GM21529 (cell line): ENCODE data around the gene FAM47C.
"Not testable (repeated sequence)": the region's sequence is repeated elsewhere in the genome, so short reads cannot be mapped to it uniquely, and the experiment has no call there.

ENCODE experiments used
- ATAC-seq: cut with Tn5 transposase; IDR thresholded peaks from one replicate; pipeline ENCODE4 v1.9.1; 2021; ENCODE audit not compliant: unreplicated experiment

The FAM47C gene

DNA sequence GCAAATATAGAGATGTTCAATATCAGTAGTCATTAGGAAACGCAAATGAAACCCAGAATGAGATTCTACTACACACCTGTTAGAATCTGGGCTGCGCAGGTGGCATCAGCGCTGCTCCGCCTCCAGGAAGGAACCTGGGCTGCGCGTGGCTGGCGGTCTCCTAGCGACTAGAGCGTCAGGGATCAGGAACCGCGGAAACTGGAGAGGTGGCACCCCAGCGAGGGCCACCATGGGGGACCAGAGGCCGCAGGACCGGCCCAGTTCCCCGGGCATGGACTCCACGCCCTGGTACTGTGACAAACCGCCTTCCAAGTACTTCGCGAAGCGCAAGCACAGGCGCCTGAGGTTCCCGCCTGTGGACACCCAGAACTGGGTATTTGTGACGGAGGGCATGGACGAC, at the start of gene FAM47C:
FAM47C (plus strand) TSS at position 185 of the 400 bp plus-strand sequence; CDS start at position 230, 45 bp downstream.
- ATAC-seq, result not testable (repeated sequence)

DNA sequence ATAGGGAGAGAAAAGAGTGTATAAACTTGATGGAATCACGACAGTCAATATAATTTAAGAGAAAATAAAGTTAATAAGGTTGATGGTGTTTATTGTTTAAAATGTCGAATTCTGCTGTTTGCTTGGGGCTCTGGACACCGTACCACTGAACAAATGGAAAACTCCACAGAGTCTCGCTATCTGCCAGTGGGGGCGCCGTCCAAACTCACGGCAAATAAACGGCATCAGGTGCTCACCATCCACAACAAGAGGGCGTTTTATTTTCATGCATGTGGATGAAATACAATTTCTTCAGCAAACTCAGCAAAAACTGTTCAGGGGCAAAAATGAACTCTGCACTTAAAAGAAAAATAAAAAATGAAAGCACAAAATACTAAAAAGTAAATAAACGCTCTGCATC, 46.6 kb upstream of the FAM47C start:
- ATAC-seq, result no peak

DNA sequence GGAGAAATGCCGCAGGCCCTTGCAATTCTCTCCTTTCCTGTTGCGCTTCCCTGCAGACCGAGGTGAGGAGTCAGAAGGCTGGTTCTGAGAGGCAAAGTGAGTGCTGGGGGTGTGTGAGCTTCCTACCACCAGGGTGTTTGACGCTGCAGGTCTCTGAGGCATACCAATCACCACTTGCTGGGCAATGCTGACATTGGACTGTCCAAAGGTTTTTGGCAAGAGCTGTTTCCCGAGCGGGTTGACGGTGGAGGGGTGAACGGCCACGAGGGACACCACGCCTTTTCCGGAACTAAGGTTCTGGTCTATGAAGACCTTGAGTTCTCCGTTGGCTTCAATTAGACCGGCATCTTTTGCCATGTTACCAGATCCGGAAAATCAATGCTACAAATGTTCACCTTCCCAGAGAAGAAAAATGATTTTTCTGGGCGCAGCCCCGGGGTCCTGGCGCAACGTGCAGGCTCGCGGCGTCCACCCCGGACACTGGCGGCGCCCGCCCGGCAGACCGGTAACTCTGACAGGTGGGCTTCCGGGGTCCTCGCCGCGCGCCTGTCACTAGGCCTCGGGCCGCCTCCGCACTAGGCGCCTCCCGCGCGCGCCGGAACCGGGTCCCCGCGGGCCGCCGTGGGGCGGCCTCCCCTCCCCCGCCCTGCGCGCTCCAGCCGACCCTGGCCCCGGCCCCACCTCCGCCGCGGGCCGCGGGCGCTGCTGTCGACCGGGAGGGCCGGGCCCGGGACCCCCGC, 44.9 kb upstream of the FAM47C start:
- ATAC-seq, result no peak

- ATAC-seq, result no peak
These were observed 44.3 kb upstream of the FAM47C start for GRCh38 chrX:36963852-36964251.

- no peak for ATAC-seq
These were observed 34.6 kb upstream of the FAM47C start for GRCh38 chrX:36973575-36973974.

DNA sequence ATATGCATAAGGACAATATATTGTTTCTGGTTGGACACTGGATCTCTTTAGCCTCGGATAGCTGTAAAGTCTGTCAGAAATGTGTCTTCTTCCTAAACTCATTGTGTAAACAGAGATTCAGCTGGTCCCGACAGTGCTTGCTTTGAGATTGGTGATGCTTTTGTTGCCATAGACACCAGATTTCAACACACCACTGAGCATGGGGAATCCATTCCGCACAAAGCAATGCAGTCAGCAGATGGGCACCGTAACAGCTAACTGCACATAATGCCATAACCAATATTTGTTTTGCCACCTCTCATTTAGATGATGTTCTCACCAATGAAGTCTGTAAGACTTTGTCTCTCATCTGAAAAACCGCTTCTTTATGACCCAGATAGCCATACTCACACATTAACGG, 33.3 kb upstream of the FAM47C start:
- no peak for ATAC-seq

GRCh38 chrX:36978886-36979285, 29.3 kb upstream of the FAM47C start:
- no peak for ATAC-seq

- no peak for ATAC-seq
These were observed 24.3 kb upstream of the FAM47C start for GRCh38 chrX:36983831-36984230.

DNA sequence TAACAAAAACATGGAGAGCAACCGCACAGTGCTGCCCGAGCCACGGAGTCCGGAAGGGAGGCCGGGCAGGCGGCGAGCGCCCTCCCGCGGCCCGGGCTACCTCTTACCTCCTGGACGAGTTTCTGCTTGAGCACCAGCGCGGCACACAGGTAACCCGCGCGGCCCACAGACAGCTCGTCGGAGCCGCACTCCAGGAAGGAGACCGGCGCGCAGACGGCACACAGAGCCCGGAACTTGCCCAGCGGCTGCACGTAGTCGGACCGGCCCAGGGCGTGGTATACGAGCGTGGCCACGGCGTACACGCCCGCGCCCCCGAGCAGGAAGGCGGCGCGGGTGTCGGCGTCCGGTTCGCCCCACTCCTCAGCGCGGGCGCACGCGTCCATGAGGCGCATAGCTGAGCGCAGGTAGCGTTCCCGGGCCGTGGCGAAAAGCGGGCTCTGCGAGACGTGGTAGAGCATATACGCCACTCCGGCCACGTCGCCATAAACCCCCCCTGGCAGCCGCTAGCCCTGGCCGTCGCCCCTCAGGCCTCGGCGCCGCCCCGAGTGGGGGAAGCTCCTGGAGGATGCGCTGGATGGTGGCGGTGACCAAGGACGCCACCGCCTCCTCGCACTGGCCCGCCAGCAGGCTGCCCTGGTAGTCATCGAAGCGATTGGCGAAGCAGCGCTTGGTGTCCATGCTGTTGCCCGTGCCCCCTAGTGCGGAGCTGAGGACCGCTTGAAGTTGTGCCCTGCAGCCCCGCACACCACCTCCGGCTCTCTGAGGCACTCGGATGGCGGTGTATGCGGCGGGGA, 22.6 kb upstream of the FAM47C start:
- ATAC-seq, result not testable (repeated sequence)

DNA sequence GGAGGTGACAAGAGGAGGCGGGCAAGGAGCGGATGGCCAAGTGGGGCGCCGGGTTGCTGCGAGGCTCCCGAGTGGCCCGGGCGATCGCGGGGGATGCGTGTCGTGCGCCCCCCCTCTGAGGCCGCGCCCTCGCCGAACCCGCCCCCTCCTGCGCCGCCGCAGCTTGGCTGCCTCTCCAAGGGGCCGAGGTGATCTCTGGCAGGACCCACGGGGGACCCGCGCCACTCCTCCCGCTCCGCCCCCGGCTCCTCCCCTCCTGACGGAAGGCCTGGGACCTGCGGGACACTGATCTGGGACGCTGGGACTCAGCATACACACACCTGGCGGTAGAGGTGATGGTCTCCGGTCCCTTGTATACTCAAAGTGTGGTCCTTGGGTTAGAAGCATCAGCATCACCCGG, 21.9 kb upstream of the FAM47C start:
- ATAC-seq, result no peak

- ATAC-seq, result not testable (repeated sequence)
These were observed 21.0 kb upstream of the FAM47C start for GRCh38 chrX:36987212-36987611.

DNA sequence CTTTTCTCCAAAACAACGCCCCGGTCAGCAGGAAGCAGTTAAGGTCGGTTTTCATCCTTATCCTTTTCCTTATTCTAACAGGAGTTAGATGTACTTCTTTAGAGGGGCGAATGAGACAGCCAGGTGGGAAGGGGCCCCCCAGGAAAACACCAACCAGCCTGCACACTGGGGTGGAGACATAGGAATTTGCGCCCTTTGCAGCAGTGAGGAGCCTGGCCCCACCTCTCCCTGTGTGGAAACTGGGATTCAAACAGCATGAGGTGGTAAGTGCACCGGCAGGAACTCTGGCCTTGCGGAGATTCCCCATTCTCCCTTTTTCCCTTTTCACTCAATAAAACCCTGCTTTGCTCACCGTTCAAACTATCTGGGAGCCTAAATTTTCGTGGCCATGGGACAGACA, 8.0 kb upstream of the FAM47C start:
- ATAC-seq, result no peak

GRCh38 chrX:37010496-37010895, 2.3 kb downstream of the FAM47C start:
- no peak for ATAC-seq

DNA sequence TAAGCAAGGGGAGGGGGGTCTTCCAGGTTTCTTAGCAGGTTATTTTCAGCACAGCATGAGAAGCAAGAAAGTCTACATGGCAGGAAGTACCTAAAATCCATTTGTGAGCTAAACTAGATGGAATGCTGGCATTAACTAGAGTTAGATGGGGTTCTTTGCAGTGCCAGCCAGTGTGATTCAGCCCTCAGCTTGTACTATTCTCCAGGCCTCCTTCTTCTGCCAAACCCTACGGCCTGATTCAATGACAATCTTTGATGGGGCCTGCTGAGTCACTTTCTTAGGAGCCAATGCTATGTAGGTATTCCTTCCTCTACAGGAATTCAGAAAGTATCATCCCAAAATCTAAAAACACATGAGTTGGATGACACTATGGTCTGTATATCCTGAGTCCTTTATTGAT, 26.1 kb downstream of the FAM47C start:
- ATAC-seq, result not testable (repeated sequence)

DNA sequence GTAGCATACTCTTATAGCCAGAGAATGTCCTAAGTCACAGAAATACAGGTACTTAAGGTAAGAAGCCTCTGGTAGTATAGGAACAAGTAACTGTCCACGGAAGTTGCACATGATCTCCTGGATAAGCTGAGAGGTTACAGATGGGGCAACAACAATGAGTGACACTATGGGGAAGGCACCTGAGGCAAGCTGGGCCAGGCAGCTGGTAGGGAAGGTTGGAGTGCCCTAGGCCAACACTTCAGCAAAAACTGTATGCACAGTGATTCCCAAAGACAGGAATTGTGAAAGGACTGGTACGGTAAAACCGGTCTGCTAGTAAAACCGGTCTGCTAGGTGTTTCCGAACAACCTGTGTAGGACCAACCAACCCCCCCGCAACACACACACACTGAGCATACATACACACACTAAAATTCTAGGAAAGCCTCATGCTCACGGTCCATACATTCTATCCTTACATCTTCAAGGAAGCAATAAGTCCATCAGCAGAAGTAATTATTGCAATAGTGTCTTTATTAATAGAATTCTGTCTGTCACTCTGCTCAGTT, 28.6 kb downstream of the FAM47C start:
- not testable (repeated sequence) for ATAC-seq

DNA sequence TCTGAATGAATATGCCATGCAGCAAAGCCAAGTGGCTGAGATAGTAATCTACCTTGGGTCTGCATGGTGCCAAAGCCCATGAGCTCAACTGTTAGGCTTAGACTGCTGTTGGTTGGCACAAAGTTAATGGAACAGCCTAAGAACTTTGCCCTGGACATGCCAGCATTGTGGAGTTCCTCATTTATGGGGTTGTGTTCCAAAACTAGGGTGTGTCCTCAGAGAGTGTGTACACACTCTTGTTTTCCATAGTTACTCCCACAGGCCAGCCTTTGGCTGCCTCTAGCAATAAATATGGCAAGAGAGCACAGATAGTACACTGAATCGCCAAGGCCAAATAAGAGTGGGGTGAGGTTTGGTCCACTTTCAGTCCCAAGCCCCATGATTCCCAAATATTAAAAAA, 30.6 kb downstream of the FAM47C start:
- ATAC-seq, result not testable (repeated sequence)

- ATAC-seq, result not testable (repeated sequence)
These were observed 35.1 kb downstream of the FAM47C start for GRCh38 chrX:37042956-37043885.

DNA sequence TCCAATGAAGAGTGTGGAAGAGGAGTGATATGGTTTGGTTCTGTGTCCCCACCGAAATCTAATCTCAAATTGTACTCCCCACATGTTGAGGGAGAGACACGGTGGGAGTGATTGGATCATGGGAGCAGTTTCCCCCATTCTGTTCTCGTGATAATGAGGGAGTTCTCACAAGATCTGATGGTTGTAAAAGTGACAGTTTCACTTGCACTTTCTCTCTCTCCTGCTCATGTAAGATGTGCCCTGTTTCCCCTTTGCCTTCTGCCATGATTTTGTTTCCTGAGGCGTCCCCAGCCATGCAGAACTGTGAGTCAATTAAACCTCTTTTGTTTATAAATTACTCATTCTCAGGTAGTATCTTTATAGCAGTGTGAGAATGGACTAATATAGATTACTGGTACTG, 39.6 kb downstream of the FAM47C start:
- no peak for ATAC-seq

DNA sequence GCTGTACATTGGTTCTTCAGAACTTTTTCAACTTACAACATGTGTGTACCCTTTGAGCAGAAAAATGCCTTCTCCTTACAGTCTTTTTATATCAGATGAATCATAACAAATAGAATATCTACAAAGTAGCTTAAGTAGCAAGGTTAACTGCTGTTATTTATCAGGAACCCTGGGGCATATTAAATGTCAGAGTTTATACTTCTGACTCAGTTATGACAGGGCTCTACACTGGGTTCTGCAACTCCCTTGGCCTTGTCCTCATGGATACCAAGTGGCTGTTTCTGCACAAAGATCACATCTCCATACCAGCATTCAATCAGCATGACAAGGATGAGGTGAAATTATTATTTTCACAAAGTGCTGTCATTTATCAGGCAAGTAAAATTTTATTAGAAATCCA, 49.4 kb downstream of the FAM47C start:
- not testable (repeated sequence) for ATAC-seq

DNA sequence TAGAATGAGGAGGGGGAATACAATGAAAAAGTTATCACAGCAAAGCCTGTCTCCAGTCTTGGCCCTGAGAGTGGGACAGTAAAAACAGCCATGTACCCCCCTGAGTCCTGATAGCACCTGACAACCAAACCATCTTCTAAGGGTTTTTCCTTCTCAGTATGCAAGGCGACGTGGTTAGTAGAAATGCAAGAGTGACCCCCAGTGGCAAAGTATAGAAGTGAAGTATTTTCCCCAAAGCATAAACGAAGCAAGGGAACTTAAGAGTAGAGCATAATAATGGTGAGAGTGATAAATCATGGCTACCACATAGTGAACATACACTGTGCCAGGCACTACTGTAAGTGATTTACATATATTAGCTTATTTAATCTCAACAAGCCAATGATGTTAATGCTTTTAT, 52.8 kb downstream of the FAM47C start:
- peak; percentile 88 for ATAC-seq
